H1 (cell line): ENCODE data around the gene CDK2. TPM values are rescaled to one million over a fixed set of nuclear protein-coding genes. Genes with fewer than 3 reads are reported as not detected.
"Not testable (repeated sequence)": the region's sequence is repeated elsewhere in the genome, so short reads cannot be mapped to it uniquely, and the experiment has no call there.

Experiments used
- CTCF ChIA-PET: fragments of 300-600 bp; sonication (Branson Sonifier 250); formaldehyde crosslinking; loops from one replicate; lab custom pipeline; 2021; ENCODE audit not compliant: partially characterized antibody; lab: Charles Lee
- POLR2A ChIA-PET: fragments of 300-600 bp; sonication (Branson Sonifier 250); formaldehyde crosslinking; loops from one replicate; lab custom pipeline; 2021; ENCODE audit warnings: inconsistent platforms; ENCODE audit not compliant: partially characterized antibody; lab: Charles Lee
- DNase-seq, 2 experiments: peaks; one replicate each; pipeline versions ENCODE4 v3.0.0 to v3.0.0-alpha.2; 2010 to 2022; ENCODE audit warnings: low spot score in 2 of 2, low read depth in 1 of 2, mixed read lengths in 1 of 2
- FAIRE-seq: peaks from 2 replicates; lab custom pipeline; 2011; peaks lifted over from hg19 to GRCh38; lab: Jason Lieb, UNC
- H2AFZ ChIP-seq: 2 replicates; pipeline ENCODE4 v1.8.1; 2012; ENCODE audit warnings: low read length, inconsistent platforms
- H2AK5ac ChIP-seq: 2 replicates; pipeline ENCODE4 v1.6.1; 2013; ENCODE audit warnings: low read depth, low read length
- H2BK120ac ChIP-seq: replicated peaks from 2 replicates; pipeline ENCODE3; 2013; ENCODE audit warnings: low read depth, low read length, inconsistent platforms
- H2BK12ac ChIP-seq: 2 replicates; pipeline ENCODE4 v1.6.1; 2013; ENCODE audit warnings: low read depth, low read length
- H2BK15ac ChIP-seq: 2 replicates; pipeline ENCODE4 v1.6.1; 2013; ENCODE audit warnings: low read length
- H2BK20ac ChIP-seq: 2 replicates; pipeline ENCODE4 v1.6.1; 2013; ENCODE audit warnings: low read length
- H2BK5ac ChIP-seq: 2 replicates; pipeline ENCODE4 v1.6.1; 2013; ENCODE audit warnings: low read depth, low read length
- H3K14ac ChIP-seq: 2 replicates; pipeline ENCODE4 v1.6.1; 2013; ENCODE audit warnings: inconsistent platforms; ENCODE audit not compliant: insufficient read length
- H3K18ac ChIP-seq: 2 replicates; pipeline ENCODE4 v1.6.1; 2013; ENCODE audit warnings: low read length; ENCODE audit errors: extremely low read depth
- H3K23ac ChIP-seq: 2 replicates; pipeline ENCODE4 v1.6.1; 2013; ENCODE audit warnings: inconsistent platforms; ENCODE audit not compliant: insufficient read length
- H3K23me2 ChIP-seq: 2 replicates; pipeline ENCODE4 v1.6.1; 2013; ENCODE audit warnings: low read depth, low read length
- H3K27ac ChIP-seq: 2 replicates; pipeline ENCODE4 v1.6.1; 2011; ENCODE audit warnings: low read depth, low read length, inconsistent platforms
- H3K27me3 ChIP-seq, 4 experiments: replicated peaks in 1 of 4; 1 replicate in 1 of 4; 2 replicates in 3 of 4; pipeline versions ENCODE4 v1.6.1 to v1.8.1; 2011 to 2013; ENCODE audit warnings: low read length in 3 of 4, mild to moderate bottlenecking in 3 of 4, inconsistent platforms in 2 of 4, mixed read lengths in 2 of 4, moderate library complexity in 1 of 4; ENCODE audit not compliant: control insufficient read depth in 3 of 4, insufficient read depth in 3 of 4; ENCODE audit errors: extremely low read depth in 1 of 4
- H3K36me3 ChIP-seq, 4 experiments: 2 replicates each; pipeline versions ENCODE4 v1.6.1 to v1.8.1; 2011 to 2013; ENCODE audit warnings: mild to moderate bottlenecking in 4 of 4, low read length in 3 of 4, moderate library complexity in 2 of 4, control low read depth in 1 of 4, inconsistent platforms in 1 of 4; ENCODE audit not compliant: insufficient read depth in 4 of 4, control insufficient read depth in 2 of 4
- H3K4ac ChIP-seq: replicated peaks from 2 replicates; pipeline ENCODE3; 2013; ENCODE audit warnings: low read length, low read depth, mixed read lengths, inconsistent platforms; ENCODE audit not compliant: insufficient read length
- H3K4me1 ChIP-seq, 4 experiments: replicated peaks in 1 of 4; 1 replicate in 1 of 4; 2 replicates in 3 of 4; pipeline versions ENCODE4 v1.6.1 to v1.8.1; 2011 to 2013; ENCODE audit warnings: low read length in 3 of 4, inconsistent platforms in 2 of 4, mixed read lengths in 1 of 4; ENCODE audit not compliant: insufficient read depth in 4 of 4, control insufficient read depth in 3 of 4
- H3K4me2 ChIP-seq, 2 experiments: 2 replicates each; pipeline versions ENCODE4 v1.6.1 to v1.8.1; 2011 to 2013; ENCODE audit warnings: low read depth in 2 of 2, low read length in 2 of 2, control low read depth in 1 of 2, inconsistent platforms in 1 of 2, mild to moderate bottlenecking in 1 of 2; ENCODE audit not compliant: insufficient read depth in 1 of 2
- H3K4me3 ChIP-seq, 4 experiments: fragments of 200-600, 300-600 bp in 1 of 4; sonication (generic), shearing (Covaris generic), sonication (Bioruptor Twin) in 1 of 4; 2 replicates each; pipeline versions ENCODE4 v1.5.1 to v1.8.1; 2011 to 2016; ENCODE audit warnings: low read length in 4 of 4, low read depth in 3 of 4, control low read depth in 2 of 4, inconsistent platforms in 2 of 4, mild to moderate bottlenecking in 2 of 4, mixed read lengths in 1 of 4, moderate library complexity in 1 of 4; ENCODE audit not compliant: insufficient read depth in 2 of 4; ENCODE audit errors: extremely low read depth in 1 of 4
- H3K56ac ChIP-seq: replicated peaks from 2 replicates; pipeline ENCODE3; 2013; ENCODE audit warnings: low read depth, mild to moderate bottlenecking, mixed read lengths, low read length, inconsistent platforms; ENCODE audit not compliant: insufficient read length
- H3K79me1 ChIP-seq: 2 replicates; pipeline ENCODE4 v1.6.1; 2013; ENCODE audit warnings: low read depth, low read length, control low read depth
- H3K79me2 ChIP-seq, 2 experiments: 2 replicates each; pipeline versions ENCODE4 v1.6.1 to v1.8.1; 2012 to 2013; ENCODE audit warnings: low read length in 2 of 2, mild to moderate bottlenecking in 2 of 2, inconsistent platforms in 1 of 2; ENCODE audit not compliant: insufficient read depth in 2 of 2, control insufficient read depth in 1 of 2
- H3K9ac ChIP-seq, 4 experiments: replicated peaks in 1 of 4; 1 replicate in 1 of 4; 2 replicates in 3 of 4; pipeline versions ENCODE4 v1.6.1 to v1.8.1; 2011 to 2013; ENCODE audit warnings: low read depth in 3 of 4, low read length in 3 of 4, control low read depth in 2 of 4, mild to moderate bottlenecking in 2 of 4, moderate library complexity in 2 of 4, inconsistent platforms in 1 of 4; ENCODE audit errors: extremely low read depth in 1 of 4
- H3K9me3 ChIP-seq, 2 experiments: 2 replicates each; pipeline versions ENCODE4 v1.6.1 to v1.8.1; 2012 to 2013; ENCODE audit warnings: mild to moderate bottlenecking in 2 of 2, moderate library complexity in 2 of 2, control low read depth in 1 of 2, inconsistent platforms in 1 of 2, low read depth in 1 of 2, low read length in 1 of 2, mixed read lengths in 1 of 2; ENCODE audit not compliant: insufficient read depth in 2 of 2
- H4K20me1 ChIP-seq, 2 experiments: replicated peaks in 1 of 2; 2 replicates each; pipeline versions ENCODE3 to v1.8.1; 2011 to 2013; ENCODE audit warnings: inconsistent platforms in 2 of 2, low read length in 2 of 2, mild to moderate bottlenecking in 1 of 2; ENCODE audit not compliant: insufficient read depth in 2 of 2, control insufficient read depth in 1 of 2
- H4K5ac ChIP-seq: 2 replicates; pipeline ENCODE4 v1.6.1; 2013; ENCODE audit warnings: low read length, low read depth, mixed read lengths, inconsistent platforms; ENCODE audit not compliant: insufficient read length
- H4K8ac ChIP-seq: 2 replicates; pipeline ENCODE4 v1.8.0; 2013; ENCODE audit warnings: mild to moderate bottlenecking, moderate library complexity, low read length, inconsistent platforms; ENCODE audit not compliant: insufficient read depth; ENCODE audit errors: extremely low read depth
- H4K91ac ChIP-seq: replicated peaks from 2 replicates; pipeline ENCODE3; 2013; ENCODE audit warnings: low read length, mixed read lengths, inconsistent platforms; ENCODE audit not compliant: insufficient read length
- KDM4A ChIP-seq: IDR thresholded peaks from one replicate; pipeline ENCODE4 v1.7.1; 2012; ENCODE audit warnings: low read depth, mild to moderate bottlenecking, moderate library complexity, low read length, inconsistent platforms; ENCODE audit not compliant: severe bottlenecking
- KDM5A ChIP-seq: fragments of 200-600 bp; IDR thresholded peaks from 2 replicates; pipeline ENCODE4 v1.7.1; 2012; ENCODE audit warnings: mild to moderate bottlenecking, low read length, inconsistent platforms, mixed read lengths
- PHF8 ChIP-seq: fragments of 200-600 bp; sonication (generic); conservative IDR thresholded peaks from 2 replicates; pipeline ENCODE4 v1.7.1; 2012; ENCODE audit warnings: low read depth, mild to moderate bottlenecking, inconsistent platforms, low read length, moderate library complexity
- POLR2A ChIP-seq, 2 experiments: IDR thresholded peaks; 1 replicate in 1 of 2; 2 replicates in 1 of 2; pipeline ENCODE4 v1.6.1; 2011; ENCODE audit warnings: low read depth in 2 of 2, low read length in 2 of 2, mild to moderate bottlenecking in 2 of 2; ENCODE audit errors: control extremely low read depth in 1 of 2
- POU5F1 ChIP-seq: IDR thresholded peaks from 2 replicates; pipeline ENCODE4 v1.6.1; 2011; ENCODE audit warnings: low read depth, mild to moderate bottlenecking, low read length, moderate library complexity
- WGBS, 2 experiments: shearing (Covaris generic) in 1 of 2; methylation state at CpG; one replicate each; pipeline versions ENCODE4 v1.1.6 to v1.1.7; 2013 to 2015; ENCODE audit warnings: low lambda C conversion rate in 2 of 2, mixed read lengths in 2 of 2, inconsistent platforms in 1 of 2, low coverage in 1 of 2, missing lambda C conversion rate in 1 of 2; ENCODE audit not compliant: insufficient replicate concordance in 2 of 2, insufficient coverage in 1 of 2, insufficient read length in 1 of 2; ENCODE audit errors: extremely low coverage in 1 of 2, missing lambda C conversion rate in 1 of 2; 5-methylcytosine and 5-hydroxymethylcytosine counted together
- polyA plus RNA-seq, 7 experiments: library from polyadenylated mRNA; depleted of rRNA in 3 of 7; stranded (reverse) in 5 of 7; unstranded in 2 of 7; fragments of >200 nt in 5 of 7; fragments of 200-250 nt in 2 of 7; gene quantifications; 1 replicate in 5 of 7; 2 replicates in 1 of 7; 4 replicates in 1 of 7; pipeline versions ENCODE4 v1.2.1 to v1.2.3, GENCODE V29; 2011 to 2013; ENCODE audit warnings: missing spikeins in 2 of 7, mixed read lengths in 2 of 7
- total RNA-seq: library from RNA; stranded (reverse); fragmentation: NEBNext Ultra II Directional; extraction: Animal tissue kit (Norgen Biotek cat#: 25700); gene quantifications from 2 replicates; pipeline ENCODE4 v1.2.1, GENCODE V29; 2021
- TF ChIP-seq, protein P1 (sequence below): IDR thresholded peaks from 2 replicates; pipeline ENCODE4 v1.6.1; 2011; ENCODE audit warnings: low read length, improper control_type of control experiment

The CDK2 gene
- total and polyA plus RNA-seq, 2 of the 8 experiments (the other 6 are each of a cell fraction or from before 2014, with no cell fraction given): 39.4 to 42.5 TPM

DNA sequence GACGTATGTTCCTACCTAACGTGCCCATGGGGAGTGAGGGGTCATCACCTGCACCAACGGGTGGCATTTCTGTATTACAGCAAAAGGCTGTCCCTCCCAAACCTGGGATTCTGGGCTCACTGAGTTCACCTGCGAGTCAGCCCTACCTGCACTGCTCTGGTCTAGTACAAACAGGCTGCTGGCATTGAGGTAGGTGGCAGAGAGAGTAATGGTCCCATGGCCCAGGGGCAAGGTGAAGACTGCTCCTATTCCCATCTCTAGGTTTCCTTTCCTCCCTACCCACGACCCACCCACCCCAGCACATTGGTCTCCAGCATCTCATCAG lies 30.9 kb downstream of the CDK2 start (continued):
- TF ChIP-seq KDM5A (no peak), PHF8 (no peak), KDM4A (peak; percentile 26), POU5F1 (no peak), POLR2A (IDR thresholded peaks at IDR 0.05; ENCODE audit: control extremely low read depth in 1 of 2, low read depth in 2 of 2, low read length in 2 of 2) (peak in 1 of 2 experiments; percentile 67; a peak in 1 of 3 replicates)
- TF ChIP-seq, protein P1, sequence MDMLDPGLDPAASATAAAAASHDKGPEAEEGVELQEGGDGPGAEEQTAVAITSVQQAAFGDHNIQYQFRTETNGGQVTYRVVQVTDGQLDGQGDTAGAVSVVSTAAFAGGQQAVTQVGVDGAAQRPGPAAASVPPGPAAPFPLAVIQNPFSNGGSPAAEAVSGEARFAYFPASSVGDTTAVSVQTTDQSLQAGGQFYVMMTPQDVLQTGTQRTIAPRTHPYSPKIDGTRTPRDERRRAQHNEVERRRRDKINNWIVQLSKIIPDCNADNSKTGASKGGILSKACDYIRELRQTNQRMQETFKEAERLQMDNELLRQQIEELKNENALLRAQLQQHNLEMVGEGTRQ: no peak

DNA sequence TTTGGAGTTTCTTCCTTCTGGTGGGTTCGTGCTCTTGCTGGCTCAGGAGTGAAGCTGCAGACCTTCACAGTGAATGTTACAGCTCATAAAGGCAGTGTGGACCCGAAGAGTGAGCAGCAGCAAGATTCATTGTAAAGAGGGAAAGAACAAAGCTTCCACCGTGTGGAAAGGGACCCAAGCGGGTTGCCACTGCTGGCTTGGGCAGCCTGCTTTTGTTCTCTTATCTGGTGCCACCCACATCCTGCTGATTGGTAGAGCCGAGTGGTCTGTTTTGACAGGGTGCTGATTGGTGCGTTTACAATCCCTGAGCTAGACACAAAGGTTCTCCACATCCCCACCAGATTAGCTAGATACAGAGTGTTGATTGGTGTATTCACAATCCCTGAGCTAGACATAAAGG lies 32.9 kb downstream of the CDK2 start:
- not testable (repeated sequence) for H3K4me1 ChIP-seq, H2AFZ ChIP-seq, H4K91ac ChIP-seq, H3K56ac ChIP-seq, H3K18ac ChIP-seq, H2BK20ac ChIP-seq, H2BK12ac ChIP-seq, H2BK5ac ChIP-seq, H3K79me1 ChIP-seq, H4K20me1 ChIP-seq, H2BK120ac ChIP-seq, H3K27ac ChIP-seq, H3K14ac ChIP-seq, H3K9ac ChIP-seq, H3K4me2 ChIP-seq, H3K9me3 ChIP-seq, H4K8ac ChIP-seq, H3K23ac ChIP-seq, H2AK5ac ChIP-seq, FAIRE-seq, H3K79me2 ChIP-seq, H3K23me2 ChIP-seq, H2BK15ac ChIP-seq, H3K27me3 ChIP-seq, H4K5ac ChIP-seq, DNase-seq, H3K4ac ChIP-seq, H3K4me3 ChIP-seq
- CTCF ChIA-PET: interaction anchor here (1.1 to 13.5 kb wide), 4 partner anchors 22 to 80 kb away, joined by 3 to 256 read pairs (median 4); partner anchors contain the start of genes ERBB3 and IKZF4
- peaks cover 0 to 29% (median 5%) of the 10 kb centered on the region in 4 experiments; a peak in 5 of 8 replicates for H3K36me3 ChIP-seq
- 91% methylated on average over 6 of the region's 6 CpGs; no CpG with 5 or more reads in 1 of the 2 experiments for WGBS, 2 experiments
- POLR2A ChIA-PET: interaction anchor here (1.1 to 5.4 kb wide), 5 partner anchors 7 to 59 kb away, joined by 3 to 55 read pairs (median 13); no protein-coding TSS in a partner anchor
